Thymus (tissue), 11 donors: Measurements from ENCODE around the gene IL17REL. TPM values are rescaled to one million over a fixed set of nuclear protein-coding genes. Genes with fewer than 3 reads are reported as not detected.

Experiments
- DNase-seq, 9 donors: peaks; one replicate each; pipeline ENCODE4 v3.0.0-alpha.2; 2013; ENCODE audit warnings: low spot score in 9 of 9, low read depth in 6 of 9, missing footprints in 1 of 9
- H3K27ac ChIP-seq, 2 donors: one replicate each; pipeline ENCODE4 v1.5.1; 2013; ENCODE audit warnings: control low read depth in 1 of 2, low read depth in 1 of 2, low read length in 1 of 2, mild to moderate bottlenecking in 1 of 2, moderate library complexity in 1 of 2
- H3K27me3 ChIP-seq, 2 donors: one replicate each; pipeline ENCODE4 v1.5.1; 2013; ENCODE audit warnings: low read length in 1 of 2; ENCODE audit not compliant: control insufficient read depth in 2 of 2, insufficient read depth in 1 of 2
- H3K36me3 ChIP-seq, 2 donors: one replicate each; pipeline ENCODE4 v1.5.1; 2013; ENCODE audit warnings: low read length in 1 of 2, mild to moderate bottlenecking in 1 of 2, moderate library complexity in 1 of 2; ENCODE audit not compliant: control insufficient read depth in 2 of 2, insufficient read depth in 2 of 2
- H3K4me1 ChIP-seq, 2 donors: one replicate each; pipeline ENCODE4 v1.5.1; 2013; ENCODE audit warnings: low read length in 2 of 2; ENCODE audit not compliant: control insufficient read depth in 2 of 2, insufficient read depth in 2 of 2
- H3K4me3 ChIP-seq, 2 donors: one replicate each; pipeline ENCODE4 v1.5.1; 2013; ENCODE audit warnings: low read length in 2 of 2, control low read depth in 1 of 2, mild to moderate bottlenecking in 1 of 2
- H3K9me3 ChIP-seq, 2 donors: one replicate each; pipeline ENCODE4 v1.5.1; 2013; ENCODE audit warnings: low read length in 1 of 2, mild to moderate bottlenecking in 1 of 2; ENCODE audit not compliant: control insufficient read depth in 2 of 2, insufficient read depth in 1 of 2
- WGBS: extraction: QIAGEN DNeasy Blood & Tissue Kit; methylation state at CpG from one replicate; pipeline ENCODE4 v1.1.7; 2013; 5-methylcytosine and 5-hydroxymethylcytosine counted together
- polyA plus RNA-seq: library from polyadenylated mRNA; stranded (reverse); fragments of 200-250 nt; gene quantifications from one replicate; pipeline ENCODE4 v1.2.3, GENCODE V29; 2013
- total RNA-seq: library from RNA; stranded (reverse); fragments of 120-200 nt; gene quantifications from one replicate; pipeline ENCODE4 v1.2.4, GENCODE V29; 2013
- donor health status: healthy.

IL17REL gene
- total and polyA plus RNA-seq, 2 donors: 2.4 to 5.9 TPM

DNA sequence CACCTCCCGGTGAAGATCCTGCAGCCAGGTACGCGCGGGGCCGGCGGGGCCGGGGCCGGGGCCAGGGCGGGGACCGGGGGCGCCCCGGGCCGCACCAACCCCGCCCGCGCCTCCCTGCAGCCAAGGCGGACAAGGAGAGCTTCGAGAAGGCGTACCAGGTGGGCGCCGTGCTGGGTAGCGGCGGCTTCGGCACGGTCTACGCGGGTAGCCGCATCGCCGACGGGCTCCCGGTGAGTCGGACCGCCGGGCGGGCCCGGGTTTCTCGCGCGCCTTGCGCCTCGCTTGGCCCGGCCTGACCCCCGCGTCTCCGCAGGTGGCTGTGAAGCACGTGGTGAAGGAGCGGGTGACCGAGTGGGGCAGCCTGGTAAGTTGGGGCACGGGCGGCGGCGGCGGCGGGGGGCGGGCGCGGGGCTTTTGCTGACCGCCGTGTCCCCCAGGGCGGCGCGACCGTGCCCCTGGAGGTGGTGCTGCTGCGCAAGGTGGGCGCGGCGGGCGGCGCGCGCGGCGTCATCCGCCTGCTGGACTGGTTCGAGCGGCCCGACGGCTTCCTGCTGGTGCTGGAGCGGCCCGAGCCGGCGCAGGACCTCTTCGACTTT is 51.5 kb downstream of the IL17REL start:
- no peaks in the 10 kb centered on the region for H3K27me3 ChIP-seq
- peak overlapping the region; percentile 59 to 92 for H3K4me3 ChIP-seq
- H3K36me3 ChIP-seq: peaks cover 25 to 27% of the 10 kb centered on the region in 2 donors
- peaks cover 19 to 33% of the 10 kb centered on the region in 2 donors for H3K4me1 ChIP-seq
- peak in 2 of 9 donors; percentile 42 to 46 for DNase-seq
- WGBS: under 1% methylated on average over 83 of the region's 84 CpGs
- H3K9me3 ChIP-seq: no peaks in the 10 kb centered on the region
- peak overlapping the region in 1 of 2 donors; percentile 97 for H3K27ac ChIP-seq

DNA sequence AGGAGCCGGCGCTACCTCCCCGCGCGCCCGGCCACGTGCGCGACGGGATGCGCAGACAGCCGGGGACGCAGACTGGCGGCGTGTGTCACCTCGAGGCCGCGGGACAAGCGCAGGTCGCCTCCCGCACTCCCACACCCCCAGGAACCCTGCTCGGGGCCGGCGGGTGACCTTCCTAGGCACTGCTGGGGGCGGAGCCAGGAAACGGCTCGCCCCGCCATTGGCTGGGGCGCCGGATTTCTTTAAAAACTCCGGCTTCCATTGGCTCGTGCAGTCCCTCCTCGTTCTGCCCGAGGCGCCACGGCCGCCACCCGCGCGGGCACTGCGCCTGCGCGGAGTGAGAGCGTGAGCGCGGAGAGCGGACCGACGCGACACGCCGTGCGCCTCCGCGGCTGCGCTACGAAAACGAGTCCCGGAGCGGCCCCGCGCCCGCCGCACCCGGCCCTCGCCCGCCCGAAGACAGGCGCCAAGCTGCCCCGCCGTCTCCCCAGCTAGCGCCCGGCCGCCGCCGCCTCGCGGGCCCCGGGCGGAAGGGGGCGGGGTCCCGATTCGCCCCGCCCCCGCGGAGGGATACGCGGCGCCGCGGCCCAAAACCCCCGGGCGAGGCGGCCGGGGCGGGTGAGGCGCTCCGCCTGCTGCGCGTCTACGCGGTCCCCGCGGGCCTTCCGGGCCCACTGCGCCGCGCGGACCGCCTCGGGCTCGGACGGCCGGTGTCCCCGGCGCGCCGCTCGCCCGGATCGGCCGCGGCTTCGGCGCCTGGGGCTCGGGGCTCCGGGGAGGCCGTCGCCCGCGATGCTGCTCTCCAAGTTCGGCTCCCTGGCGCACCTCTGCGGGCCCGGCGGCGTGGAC is 52.2 kb downstream of the IL17REL start, which contains the start of gene PIM3:
TSS of gene PIM3 (plus strand) at position 614 of the 846 bp plus-strand sequence. CDS start at position 790, 176 bp downstream.
- H3K4me1 ChIP-seq: peaks cover 19 to 34% of the 10 kb centered on the region in 2 donors
- under 1% methylated on average over 137 of the region's 137 CpGs for WGBS

DNA sequence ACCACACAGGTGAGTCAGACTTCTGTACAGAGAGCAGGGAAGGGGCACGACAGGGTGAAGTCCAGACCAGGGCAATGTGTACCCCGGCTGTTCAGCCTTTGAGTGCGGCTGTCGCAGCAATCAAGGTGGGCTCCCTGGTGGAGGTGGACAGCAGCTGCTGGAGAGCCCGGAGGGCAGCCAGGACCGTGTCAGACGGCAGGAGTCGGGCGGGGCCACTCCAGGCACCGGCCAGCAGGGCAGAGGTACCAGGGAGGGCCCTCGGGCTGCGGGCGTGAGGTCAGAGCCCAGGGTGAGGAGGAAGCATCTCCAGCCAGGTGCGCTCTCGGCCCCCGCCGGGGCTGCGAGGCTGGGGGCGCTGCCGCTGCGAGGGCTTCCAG is 52.8 kb downstream of the IL17REL start:
- Histone ChIP-seq H3K9me3 (no peaks in the 10 kb centered on the region), H3K27me3 (no peaks in the 10 kb centered on the region), H3K27ac (peak overlapping the region; percentile 65 to 97), H3K36me3 (peaks cover 18 to 24% of the 10 kb centered on the region in 2 donors), H3K4me3 (peak overlapping the region; percentile 45 to 92), H3K4me1 (peaks cover 19 to 38% of the 10 kb centered on the region in 2 donors)
- no peak for DNase-seq
- 14% methylated on average over 21 of the region's 21 CpGs for WGBS

More for the DNA sequence above, 52.2 kb downstream of the IL17REL start, which contains the start of gene PIM3:
- Histone ChIP-seq H3K9me3 (no peaks in the 10 kb centered on the region), H3K27ac (peak within 1 kb of the TSS; percentile 65 to 97), H3K4me3 (peak within 1 kb of the TSS; percentile 59 to 92), H3K36me3 (peaks cover 24 to 25% of the 10 kb centered on the region in 2 donors), H3K27me3 (no peaks in the 10 kb centered on the region)
- DNase-seq: peak; percentile 79 to 97 (median 92)

DNA sequence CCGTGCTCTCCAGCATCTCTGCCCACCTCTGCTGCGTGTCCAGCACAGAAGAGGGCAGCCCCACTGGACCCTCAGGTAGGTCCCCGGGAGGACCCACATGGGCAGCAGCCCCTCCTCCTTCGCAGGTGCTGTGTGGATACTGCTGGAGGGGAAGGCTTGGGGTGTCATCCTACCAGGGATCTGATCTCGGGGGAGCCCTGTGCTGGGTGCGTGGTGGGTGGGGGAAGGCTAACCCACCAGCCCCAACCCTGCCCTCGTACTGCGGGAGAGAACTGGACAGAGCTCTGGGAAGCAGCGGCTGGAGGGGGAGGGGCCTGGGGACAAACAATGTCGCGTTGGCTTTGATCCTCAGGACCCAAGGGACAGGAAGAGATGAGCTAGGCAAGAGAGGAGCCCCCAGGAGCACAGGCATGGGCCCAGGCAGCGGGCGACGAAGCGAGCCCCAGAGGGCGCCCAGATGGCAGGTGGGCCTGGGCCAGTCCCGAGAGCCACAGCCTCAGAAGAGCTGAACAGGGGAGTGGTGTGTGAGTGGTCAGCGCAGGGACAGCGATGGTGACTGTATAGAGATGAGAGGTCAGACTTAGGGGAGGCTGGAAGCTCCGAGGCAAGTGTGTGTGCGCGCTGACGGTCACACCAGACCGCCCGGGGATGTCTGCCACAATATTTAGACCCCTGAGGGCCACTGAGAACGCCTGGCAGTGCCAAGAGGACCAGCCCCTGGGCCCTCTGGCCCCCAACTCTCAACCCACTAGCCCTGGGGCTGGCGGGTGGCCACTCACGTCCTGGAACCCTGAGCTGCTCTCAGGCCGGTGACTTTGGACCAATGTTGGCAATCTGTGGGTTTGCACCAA is 53.4 kb downstream of the IL17REL start:
- H3K4me1 ChIP-seq: peaks cover 19 to 32% of the 10 kb centered on the region in 2 donors
- no peak for DNase-seq
- H3K9me3 ChIP-seq: no peaks in the 10 kb centered on the region
- H3K27ac ChIP-seq: no peak overlapping the region
- WGBS: 93% methylated on average over 29 of the region's 29 CpGs
- peak overlapping the region in 1 of 2 donors; percentile 92 for H3K4me3 ChIP-seq
- peaks cover 14 to 19% of the 10 kb centered on the region in 2 donors for H3K36me3 ChIP-seq
- H3K27me3 ChIP-seq: no peaks in the 10 kb centered on the region

DNA sequence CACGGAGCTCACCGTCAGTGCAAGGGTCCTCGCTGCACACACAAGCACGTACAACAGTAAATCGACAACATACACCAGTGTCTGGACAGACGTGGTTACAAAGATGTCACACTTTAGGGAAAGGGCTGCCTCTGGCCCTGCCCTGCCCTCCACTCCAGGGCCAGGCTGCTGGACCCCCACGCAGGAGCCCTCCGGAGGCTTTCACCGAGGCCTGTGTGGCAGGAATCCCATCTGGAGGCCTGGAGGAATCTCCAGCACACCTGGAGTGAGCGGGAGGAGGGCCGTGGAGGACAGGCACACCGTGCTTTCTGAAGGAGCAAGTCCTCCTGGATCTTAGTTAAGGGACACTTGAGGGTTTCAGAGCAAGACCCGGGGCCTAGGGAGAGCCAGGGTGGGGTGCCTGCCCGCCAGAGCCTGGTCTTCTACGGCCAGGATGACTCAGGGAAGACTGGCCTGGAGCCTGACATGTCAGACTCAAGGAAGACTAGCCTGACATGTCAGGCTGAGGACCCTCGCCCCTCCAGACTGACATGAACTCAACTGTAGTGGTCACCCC is 54.1 kb downstream of the IL17REL start:
- Histone ChIP-seq H3K27ac (no peak overlapping the region), H3K4me1 (peaks cover 16 to 25% of the 10 kb centered on the region in 2 donors)
- 97% methylated on average over 16 of the region's 16 CpGs for WGBS

DNA sequence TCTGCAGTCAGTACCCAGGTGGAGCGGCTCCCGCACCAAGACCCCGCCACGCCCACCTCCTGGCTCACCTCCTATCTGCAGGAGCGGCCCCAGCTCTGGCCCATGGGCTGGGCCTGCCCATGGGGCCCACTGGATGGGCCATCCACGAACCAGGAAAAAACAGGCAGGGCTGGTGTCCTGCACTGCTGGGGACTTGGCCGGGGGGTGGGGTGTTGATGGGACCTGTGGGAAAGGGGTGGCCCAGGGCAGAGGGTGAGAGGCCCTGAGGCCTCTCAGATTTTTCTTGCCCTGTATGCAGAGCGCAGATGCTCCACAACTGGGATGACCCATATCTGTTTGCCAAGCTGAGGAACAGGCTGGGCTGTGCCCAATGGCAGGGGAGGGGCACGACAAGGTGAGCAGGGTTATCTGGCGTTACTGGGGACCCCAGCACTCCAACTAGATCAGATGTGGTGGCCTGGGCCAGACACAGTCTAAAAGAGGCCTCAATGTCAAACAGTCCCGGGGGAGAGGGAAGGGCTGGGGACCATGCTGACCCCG is 54.7 kb downstream of the IL17REL start:
- WGBS: 91% methylated on average over 12 of the region's 12 CpGs
- no peaks in the 10 kb centered on the region for H3K27me3 ChIP-seq
- H3K4me3 ChIP-seq: no peak overlapping the region
- H3K4me1 ChIP-seq: peaks cover 10 to 20% of the 10 kb centered on the region in 2 donors
- H3K36me3 ChIP-seq: peaks cover 4 to 7% of the 10 kb centered on the region in 2 donors
- no peak for DNase-seq
- H3K27ac ChIP-seq: no peak overlapping the region
- H3K9me3 ChIP-seq: no peaks in the 10 kb centered on the region

More for the DNA sequence above, 54.1 kb downstream of the IL17REL start:
- H3K27me3 ChIP-seq: no peaks in the 10 kb centered on the region
- peaks cover 9 to 12% of the 10 kb centered on the region in 2 donors for H3K36me3 ChIP-seq
- H3K4me3 ChIP-seq: no peak overlapping the region
- no peaks in the 10 kb centered on the region for H3K9me3 ChIP-seq
- no peak for DNase-seq

DNA sequence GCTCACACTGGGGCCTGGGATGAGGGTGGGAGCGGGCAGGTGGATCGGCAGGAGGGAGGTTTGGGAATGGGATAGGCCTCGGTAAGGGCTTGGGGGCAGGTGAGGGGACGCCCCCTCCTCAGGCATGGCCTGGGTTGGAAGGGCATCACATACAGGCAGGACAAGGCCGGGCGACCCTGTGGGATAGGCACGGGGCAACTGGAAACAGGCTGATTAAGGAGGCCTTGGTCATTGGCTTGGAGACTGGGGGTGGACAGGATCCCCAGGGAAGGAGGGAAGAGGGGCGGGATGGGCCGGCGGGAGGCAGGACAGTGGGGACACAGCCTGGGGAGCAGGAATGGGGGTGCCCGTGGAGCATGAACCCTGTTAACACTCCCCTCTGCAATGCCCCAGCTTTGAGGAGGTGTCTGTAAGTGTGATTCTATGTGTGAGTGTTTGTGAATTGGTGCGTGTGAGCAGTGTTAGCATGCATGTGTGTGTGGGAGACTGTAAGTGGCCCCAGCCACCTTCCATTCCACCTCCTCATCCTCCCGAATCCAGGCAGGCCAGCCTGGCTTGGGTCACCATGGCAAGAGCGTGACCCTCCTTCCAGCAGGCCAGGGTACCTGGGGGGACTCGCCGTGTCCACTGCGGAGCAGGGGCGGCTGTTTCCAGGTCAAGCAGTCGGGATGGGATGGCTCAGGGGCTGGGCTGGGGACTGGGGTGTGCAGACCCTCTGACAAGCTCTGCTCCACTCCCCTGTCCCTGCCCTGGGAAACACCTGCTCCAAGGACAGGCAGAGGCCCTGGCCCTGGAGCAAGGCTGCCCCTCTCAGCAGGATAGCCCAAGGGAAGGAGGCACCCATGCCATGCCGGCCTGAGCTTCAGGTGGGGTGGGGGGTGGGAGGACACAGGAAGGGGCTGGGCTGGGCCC is 55.4 kb downstream of the IL17REL start:
- DNase-seq: no peak
- Histone ChIP-seq H3K27me3 (no peaks in the 10 kb centered on the region), H3K36me3 (no peaks in the 10 kb centered on the region), H3K9me3 (no peaks in the 10 kb centered on the region), H3K4me3 (no peak overlapping the region), H3K27ac (no peak overlapping the region), H3K4me1 (peaks cover 6 to 13% of the 10 kb centered on the region in 2 donors)
- WGBS: 93% methylated on average over 20 of the region's 20 CpGs

DNA sequence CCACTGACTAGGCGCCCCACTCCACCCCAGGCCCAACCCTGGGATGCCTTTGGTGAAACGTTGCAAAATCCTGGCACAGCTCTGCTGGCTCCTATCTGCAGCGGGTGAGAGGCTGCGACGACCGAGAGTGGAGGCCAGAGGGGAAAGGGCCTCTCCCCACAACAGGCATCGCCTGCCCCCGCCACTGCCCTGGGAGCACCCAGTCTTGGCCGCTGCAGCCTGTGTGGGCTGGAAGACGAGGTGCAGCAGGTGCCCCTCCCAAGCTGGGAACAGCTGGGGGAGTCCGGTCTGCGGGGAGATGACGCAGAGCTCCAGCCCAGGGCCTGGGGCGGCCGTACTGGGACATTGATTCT is 56.2 kb downstream of the IL17REL start:
- H3K9me3 ChIP-seq: no peaks in the 10 kb centered on the region
- no peaks in the 10 kb centered on the region for H3K27me3 ChIP-seq
- peaks cover 3 to 17% of the 10 kb centered on the region in 2 donors for H3K4me1 ChIP-seq
- H3K27ac ChIP-seq: no peak overlapping the region
- no peaks in the 10 kb centered on the region for H3K36me3 ChIP-seq
- WGBS: 95% methylated on average over 15 of the region's 15 CpGs
- no peak for DNase-seq
- no peak overlapping the region for H3K4me3 ChIP-seq
